ENCODE results near the gene BRF1.

- TF ChIP-seq EZH2phosphoT487 (IDR thresholded peaks at IDR 0.05; ENCODE audit: borderline replicate concordance) (no peak), CTCF (conservative IDR thresholded peaks at IDR 0.05; ENCODE audit: low read length) (no peak)
These were observed 12.8 kb upstream of the BRF1 start for GRCh38 chr14:105313381-105314286.
